GM12878 (cell line): ENCODE results near the gene PPP3CA. TPM values are rescaled to one million over a fixed set of nuclear protein-coding genes. Genes with fewer than 3 reads are reported as not detected.

ENCODE experiments used
- ATAC-seq: fragments of 200-7000 bp; cut with Tn5 transposase; 3 replicates; pipeline ENCODE4 v1.9.1; 2020; ENCODE audit warnings: mild to moderate bottlenecking, moderate library complexity
- BruUV-seq: library from RNA; stranded (reverse); fragments of 400-500 nt; replicated peaks from 2 replicates; lab custom pipeline; 2021; lab: Mats Ljungman, UMichigan
- CTCF ChIA-PET: fragments of 300-600 bp; sonication (Branson Sonifier 250); formaldehyde crosslinking; extraction: SDS; loops from one replicate; lab custom pipeline; 2021; ENCODE audit warnings: inconsistent platforms; lab: Yijun Ruan, JAX
- POLR2A ChIA-PET: fragments of 350-600 bp; formaldehyde crosslinking; extraction: SDS; loops from one replicate; lab custom pipeline; 2021; ENCODE audit warnings: inconsistent platforms; lab: Charles Lee
- RAD21 ChIA-PET: fragments of 300-600 bp; sonication (Branson Sonifier 250); formaldehyde crosslinking; loops from one replicate; lab custom pipeline; 2023; ENCODE audit warnings: antibody characterized with exemption; ENCODE audit not compliant: unreplicated experiment; lab: Charles Lee
- SMC1A ChIA-PET: fragments of 300-600 bp; sonication (Branson Sonifier 250); formaldehyde crosslinking; loops from one replicate; lab custom pipeline; 2023; ENCODE audit not compliant: unreplicated experiment, uncharacterized antibody; lab: Charles Lee
- DNase-seq: peaks from one replicate; pipeline ENCODE4 v3.0.0-alpha.2; 2011; ENCODE audit warnings: low read depth, low spot score
- FAIRE-seq: peaks from 3 replicates; lab custom pipeline; 2011; peaks lifted over from hg19 to GRCh38; lab: Jason Lieb, UNC
- H2AFZ ChIP-seq: 2 replicates; pipeline ENCODE4 v1.6.0; 2011; ENCODE audit warnings: low read depth, low read length, control low read depth; ENCODE audit not compliant: control insufficient read depth
- H3K27ac ChIP-seq: 2 replicates; pipeline ENCODE4 v1.5.1; 2011; ENCODE audit warnings: control low read depth; ENCODE audit not compliant: control insufficient read depth, insufficient read depth
- H3K27me3 ChIP-seq, 2 experiments: replicated peaks in 1 of 2; 2 replicates each; pipeline versions ENCODE4 v1.6.0 to v1.6.1; 2011; ENCODE audit warnings: low read length in 1 of 2; ENCODE audit not compliant: control insufficient read depth in 2 of 2, insufficient read depth in 2 of 2
- H3K36me3 ChIP-seq, 2 experiments: 2 replicates each; pipeline ENCODE4 v1.5.1; 2011; ENCODE audit warnings: low read length in 1 of 2; ENCODE audit not compliant: control insufficient read depth in 2 of 2, insufficient read depth in 2 of 2
- H3K4me1 ChIP-seq: 2 replicates; pipeline ENCODE4 v1.6.1; 2011; ENCODE audit warnings: mild to moderate bottlenecking, low read length, moderate library complexity, mixed read lengths; ENCODE audit not compliant: control insufficient read depth, insufficient read depth
- H3K4me2 ChIP-seq: 2 replicates; pipeline ENCODE4 v1.6.0; 2011; ENCODE audit warnings: control low read depth; ENCODE audit not compliant: control insufficient read depth, insufficient read depth
- H3K4me3 ChIP-seq: fragments of 200-600 bp; sonication (generic); 2 replicates; pipeline ENCODE4 v1.5.1; 2016
- H3K79me2 ChIP-seq: 2 replicates; pipeline ENCODE4 v1.6.0; 2011; ENCODE audit warnings: low read length; ENCODE audit not compliant: control insufficient read depth, insufficient read depth
- H3K9ac ChIP-seq: 2 replicates; pipeline ENCODE4 v1.8.0; 2011; ENCODE audit warnings: low read length, control low read depth, mixed read lengths; ENCODE audit not compliant: control insufficient read depth, insufficient read depth
- H3K9me3 ChIP-seq: replicated peaks from 3 replicates; pipeline ENCODE4 v1.5.1; 2011; ENCODE audit warnings: mild to moderate bottlenecking, low read length; ENCODE audit not compliant: control insufficient read depth, insufficient read depth
- H4K20me1 ChIP-seq: 2 replicates; pipeline ENCODE4 v1.6.0; 2011; ENCODE audit not compliant: control insufficient read depth, insufficient read depth
- GABPA ChIP-seq: IDR thresholded peaks from 2 replicates; pipeline ENCODE4 v1.6.1; 2014; ENCODE audit warnings: antibody characterized with exemption, low read depth, mild to moderate bottlenecking, inconsistent platforms
- GATAD2B ChIP-seq: fragments of 450-650 bp; conservative IDR thresholded peaks from 2 replicates; pipeline ENCODE4 v1.6.1; 2017; ENCODE audit warnings: low read depth, mild to moderate bottlenecking, moderate library complexity
- HDGF ChIP-seq: fragments of 450-650 bp; IDR thresholded peaks from 2 replicates; pipeline ENCODE4 v1.6.1; 2016; ENCODE audit warnings: antibody characterized with exemption
- MTA2 ChIP-seq: fragments of 450-650 bp; IDR thresholded peaks from 2 replicates; pipeline ENCODE4 v1.6.1; 2016; ENCODE audit warnings: low read depth, mild to moderate bottlenecking, moderate library complexity
- NFYB ChIP-seq: IDR thresholded peaks from 2 replicates; pipeline ENCODE4 v1.6.1; 2011; ENCODE audit warnings: low read depth, mild to moderate bottlenecking, low read length, improper control_type of control experiment, moderate library complexity; ENCODE audit not compliant: insufficient read depth
- NRF1 ChIP-seq: conservative IDR thresholded peaks from 2 replicates; pipeline ENCODE4 v1.6.1; 2011; ENCODE audit warnings: mild to moderate bottlenecking, low read depth, low read length, improper control_type of control experiment
- PKNOX1 ChIP-seq: fragments of 450-650 bp; IDR thresholded peaks from 2 replicates; pipeline ENCODE4 v1.6.1; 2016; ENCODE audit warnings: mild to moderate bottlenecking
- POLR2AphosphoS2 ChIP-seq: IDR thresholded peaks from 2 replicates; pipeline ENCODE4 v1.6.1; 2011; ENCODE audit warnings: low read depth, mild to moderate bottlenecking, low read length, improper control_type of control experiment, moderate library complexity
- TCF12 ChIP-seq: IDR thresholded peaks from 2 replicates; pipeline ENCODE4 v1.6.1; 2011; ENCODE audit warnings: low read depth, mild to moderate bottlenecking, low read length
- ZNF217 ChIP-seq: fragments of 450-650 bp; IDR thresholded peaks from 2 replicates; pipeline ENCODE4 v1.6.1; 2017; ENCODE audit warnings: antibody characterized with exemption, mild to moderate bottlenecking
- ZNF24 ChIP-seq: fragments of 450-650 bp; IDR thresholded peaks from 2 replicates; pipeline ENCODE4 v1.6.1; 2017; ENCODE audit warnings: antibody characterized with exemption, mild to moderate bottlenecking
- ZNF274 ChIP-seq: IDR thresholded peaks from one replicate; pipeline ENCODE4 v1.8.0; 2011; ENCODE audit not compliant: insufficient read length, insufficient read depth
- WGBS: methylation state at CpG from one replicate; pipeline ENCODE4 v1.1.6; 2016; ENCODE audit warnings: low lambda C conversion rate; ENCODE audit not compliant: insufficient replicate concordance, insufficient coverage; ENCODE audit errors: missing lambda C conversion rate; 5-methylcytosine and 5-hydroxymethylcytosine counted together
- in situ Hi-C: fragments of 300-500 bp; cut with MboI; formaldehyde crosslinking; loops from 9 replicates; pipeline ENCODE4 v1.14.3; 2018; ENCODE audit warnings: mixed read lengths
- intact Hi-C: fragments of 100-400 bp; cut with micrococcal nuclease; formaldehyde crosslinking; loops from one replicate; pipeline ENCODE4 v1.14.2; 2022; ENCODE audit not compliant: unreplicated experiment
- polyA plus RNA-seq, 11 experiments: library from polyadenylated mRNA; depleted of rRNA in 4 of 11; unstranded in 6 of 11; stranded (reverse) in 5 of 11; fragments of >200 nt; fragmentation: Nextera tagmentation in 4 of 11; fragmentation: Illumina TruSeq in 1 of 11; extraction: Ambion mirVana in 4 of 11; extraction: Trizol in 1 of 11; gene quantifications; 1 replicate in 1 of 11; 2 replicates in 10 of 11; pipeline versions ENCODE4 v1.2.1 to v1.2.3, GENCODE V29; 2011 to 2016; ENCODE audit warnings: inconsistent platforms in 2 of 11, missing spikeins in 2 of 11, low read depth in 1 of 11
- total RNA-seq, 4 experiments: library from RNA; depleted of rRNA in 3 of 4; stranded (reverse); fragments of >200 nt in 3 of 4; fragmentation: Illumina TruSeq in 1 of 4; extraction: Trizol in 1 of 4; gene quantifications; 2 replicates each; pipeline versions ENCODE4 v1.2.1 to v1.2.3, GENCODE V29; 2013 to 2021

PPP3CA gene
- total and polyA plus RNA-seq, 10 of the 15 experiments (the other 5 are each of a cell fraction or from before 2014, with no cell fraction given) = 0.33 to 9.0 (median 1.0) TPM

DNA sequence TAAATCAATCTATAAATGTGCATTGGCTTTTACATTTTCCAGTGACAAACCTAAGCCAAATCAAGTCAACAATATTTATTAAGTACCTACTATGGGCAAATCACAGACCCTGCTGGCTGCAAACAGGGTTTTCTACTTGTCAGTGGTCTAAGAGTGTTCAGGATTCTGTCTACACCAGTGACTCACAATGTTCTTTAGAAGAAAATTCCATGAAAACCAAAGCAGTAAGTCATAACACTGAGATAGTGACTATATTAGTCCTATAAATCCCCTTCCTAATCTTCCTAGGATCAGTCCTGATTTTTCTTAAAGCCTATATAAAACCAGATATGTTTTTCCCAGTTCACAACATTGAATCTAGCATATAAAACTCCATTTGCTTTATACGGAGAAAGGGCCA, 69.7 kb downstream of the PPP3CA start:
- no TSS peak for BruUV-seq
- Histone ChIP-seq H2AFZ (no peak overlapping the region), H3K4me3 (no peak overlapping the region), H3K79me2 (no peaks in the 10 kb centered on the region), H3K4me2 (no peak overlapping the region), H3K9ac (no peak overlapping the region), H4K20me1 (no peaks in the 10 kb centered on the region), H3K27ac (no peak overlapping the region), H3K4me1 (peaks cover 4% of the 10 kb centered on the region; the same call in 1 of the 2 replicates), H3K36me3 (no peaks in the 10 kb centered on the region), H3K27me3 (no peaks in the 10 kb centered on the region), H3K9me3 (no peaks in the 10 kb centered on the region)
- CTCF ChIA-PET = interaction anchor here (0.6 kb wide), 1 partner anchor 234 kb away, joined by 4 read pairs; no protein-coding TSS in a partner anchor
- POLR2A ChIA-PET = interaction anchor here (0.6 to 0.7 kb wide), 2 partner anchors 103 to 306 kb away, joined by 3 read pairs; no protein-coding TSS in a partner anchor
- ATAC-seq (no peak), FAIRE-seq (no peak), DNase-seq (no peak)
- no peak for TF ChIP-seq ZNF217
- TF ChIP-seq NRF1 = no peak
- TF ChIP-seq HDGF = no peak
- TF ChIP-seq GATAD2B = no peak
- TF ChIP-seq POLR2AphosphoS2 = no peak
- TF ChIP-seq ZNF24 = no peak
- TF ChIP-seq TCF12 = no peak
- no peak for TF ChIP-seq ZNF274
- in situ Hi-C loops (no loop called here), intact Hi-C loops (no loop called here)
- SMC1A ChIA-PET = interaction anchor here (1.2 to 1.4 kb wide), 2 partner anchors 10 to 35 kb away, joined by 3 read pairs; no protein-coding TSS in a partner anchor
- 0% methylated on average over 1 of the region's 1 CpG for WGBS
- RAD21 ChIA-PET = interaction anchor here (0.6 kb wide), 1 partner anchor 264 kb away, joined by 3 read pairs; no protein-coding TSS in a partner anchor

DNA sequence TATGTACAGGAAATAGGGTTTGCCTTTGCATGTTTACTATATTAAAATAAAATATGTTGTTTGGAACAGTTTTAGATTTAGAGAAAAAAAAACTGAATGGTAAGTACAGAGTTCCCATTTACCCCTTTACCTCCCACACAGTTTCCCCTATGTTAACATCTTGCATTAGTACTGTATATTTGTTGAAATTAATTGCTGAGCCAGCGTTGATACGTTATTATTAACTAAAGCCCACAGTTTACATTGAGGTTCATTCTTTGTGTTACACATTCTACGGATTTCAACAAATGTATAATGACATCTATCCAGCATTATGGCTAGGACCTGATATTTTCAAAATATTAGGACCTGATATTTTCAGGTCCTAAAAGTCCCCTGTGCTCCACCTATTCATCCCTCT, 70.7 kb downstream of the PPP3CA start:
- H3K27ac ChIP-seq = no peak overlapping the region
- H3K9me3 ChIP-seq = no peaks in the 10 kb centered on the region
- in situ Hi-C loops = no loop called here
- ChIA-PET RAD21 (no interaction called here), SMC1A (interaction anchor here (1.0 kb wide), 1 partner anchor 68 kb away, joined by 3 read pairs; no protein-coding TSS in a partner anchor), POLR2A (no interaction called here), CTCF (interaction anchor here (1.2 kb wide), 1 partner anchor 14 kb away, joined by 3 read pairs; no protein-coding TSS in a partner anchor)
- TF ChIP-seq PKNOX1 (no peak), HDGF (no peak), NFYB (no peak), MTA2 (no peak), GABPA (no peak)
- H3K4me1 ChIP-seq = peaks cover 4% of the 10 kb centered on the region; the same call in 1 of the 2 replicates
- H3K36me3 ChIP-seq = no peaks in the 10 kb centered on the region
- WGBS = 94% methylated on average over 3 of the region's 3 CpGs
- no peak overlapping the region for H3K4me3 ChIP-seq
- ATAC-seq (no peak), FAIRE-seq (no peak), DNase-seq (no peak)
- H3K4me2 ChIP-seq = no peak overlapping the region
- BruUV-seq = no TSS peak
- intact Hi-C loops = no loop called here
- no peaks in the 10 kb centered on the region for H3K79me2 ChIP-seq
- H2AFZ ChIP-seq = no peak overlapping the region
- H4K20me1 ChIP-seq = no peaks in the 10 kb centered on the region
- H3K27me3 ChIP-seq = no peaks in the 10 kb centered on the region
- H3K9ac ChIP-seq = no peak overlapping the region
